Stimulated activated CD4-positive, alpha-beta T cell treated with anti-CD3 and anti-CD28 coated beads, Interleukin-4, amount 100 ng/mL, for 4 hours (primary cell): ENCODE data around the gene MAL.
A peak's percentile ranks its signal among the peaks of the same experiment; 100 is the strongest.
"Not testable (repeated sequence)": the region's sequence is repeated elsewhere in the genome, so short reads cannot be mapped to it uniquely, and the experiment has no call there.

Experiments used
- DNase-seq, 2 experiments: peaks; one replicate each; pipeline ENCODE4 v3.0.0-alpha.2; 2020

MAL gene

GRCh38 chr2:95063086-95063958, 37.8 kb downstream of the MAL start:
- no peak for DNase-seq

- DNase-seq = no peak
These were observed 42.7 kb downstream of the MAL start for GRCh38 chr2:95068256-95068655.

- DNase-seq = no peak
These were observed 44.0 kb downstream of the MAL start for GRCh38 chr2:95069465-95069864.

GRCh38 chr2:95071856-95072255, 46.3 kb downstream of the MAL start:
- DNase-seq = no peak

GRCh38 chr2:95072424-95072823, 46.9 kb downstream of the MAL start:
- no peak for DNase-seq

- no peak for DNase-seq
These were observed 48.6 kb downstream of the MAL start for GRCh38 chr2:95073856-95074662.

- peak; percentile 37 to 72 for DNase-seq
These were observed 49.3 kb downstream of the MAL start for GRCh38 chr2:95074663-95075439.

- no peak for DNase-seq
These were observed 50.1 kb downstream of the MAL start for GRCh38 chr2:95075440-95076132.

- DNase-seq = peak; percentile 86 to 91
These were observed 51.4 kb downstream of the MAL start for GRCh38 chr2:95076705-95077529.

GRCh38 chr2:95077530-95077825, 52.0 kb downstream of the MAL start:
- no peak for DNase-seq

GRCh38 chr2:95077861-95078603, 52.5 kb downstream of the MAL start:
- no peak for DNase-seq

GRCh38 chr2:95079199-95079683, 53.7 kb downstream of the MAL start:
- DNase-seq = peak in 1 of 2 experiments; percentile 24

GRCh38 chr2:95082477-95082876, 57.0 kb downstream of the MAL start:
- DNase-seq = no peak

- no peak for DNase-seq
These were observed 60.5 kb downstream of the MAL start for GRCh38 chr2:95086017-95086416.

GRCh38 chr2:95087379-95087778, 61.9 kb downstream of the MAL start:
- no peak for DNase-seq

- DNase-seq = no peak
These were observed 66.5 kb downstream of the MAL start for GRCh38 chr2:95091885-95092555.

- not testable (repeated sequence) for DNase-seq
These were observed 72.8 kb downstream of the MAL start for GRCh38 chr2:95098273-95098672.

GRCh38 chr2:95099910-95100309, 74.4 kb downstream of the MAL start:
- no peak for DNase-seq
